GM19395 (cell line): ENCODE data around the gene DEAF1.

ENCODE experiments used
- ATAC-seq: cut with Tn5 transposase; IDR thresholded peaks from one replicate; pipeline ENCODE4 v1.9.1; 2021; ENCODE audit warnings: mild to moderate bottlenecking, moderate library complexity; ENCODE audit not compliant: unreplicated experiment

The DEAF1 gene

GRCh38 chr11:614623-615503 lies 80.2 kb downstream of the DEAF1 start:
- ATAC-seq, result peak; percentile 0

- no peak for ATAC-seq
Observed at GRCh38 chr11:614021-614622, 80.9 kb downstream of the DEAF1 start.

- ATAC-seq, result no peak
Observed at GRCh38 chr11:613369-613968, 81.6 kb downstream of the DEAF1 start.

- ATAC-seq, result no peak
Observed at GRCh38 chr11:612961-613300, 82.1 kb downstream of the DEAF1 start.

- no peak for ATAC-seq
Observed at GRCh38 chr11:612201-612960, 82.6 kb downstream of the DEAF1 start.

GRCh38 chr11:611001-611996 lies 83.7 kb downstream of the DEAF1 start:
- no peak for ATAC-seq

- ATAC-seq, result no peak
Observed at GRCh38 chr11:610146-610801, 84.7 kb downstream of the DEAF1 start.

- no peak for ATAC-seq
Observed at GRCh38 chr11:609341-609811, 85.6 kb downstream of the DEAF1 start.

GRCh38 chr11:608791-609251 lies 86.2 kb downstream of the DEAF1 start:
- ATAC-seq, result no peak

GRCh38 chr11:607971-608659 lies 86.9 kb downstream of the DEAF1 start:
- no peak for ATAC-seq

- ATAC-seq, result no peak
Observed at GRCh38 chr11:607020-607780, 87.8 kb downstream of the DEAF1 start.

- no peak for ATAC-seq
Observed at GRCh38 chr11:606245-606644, 88.8 kb downstream of the DEAF1 start.

GRCh38 chr11:605286-606129 lies 89.5 kb downstream of the DEAF1 start:
- no peak for ATAC-seq

GRCh38 chr11:603154-603553 lies 91.9 kb downstream of the DEAF1 start:
- no peak for ATAC-seq

GRCh38 chr11:601573-602245 lies 93.3 kb downstream of the DEAF1 start:
- ATAC-seq, result no peak

GRCh38 chr11:598005-598680 lies 96.9 kb downstream of the DEAF1 start:
- no peak for ATAC-seq
